ENCODE results near the gene CRTC2. TPM values are rescaled to one million over a fixed set of nuclear protein-coding genes. Genes with fewer than 3 reads are reported as not detected.

CRTC2 gene
- total and polyA plus RNA-seq, 4 donors, result 17.7 to 48.7 (median 42.6) TPM

DNA sequence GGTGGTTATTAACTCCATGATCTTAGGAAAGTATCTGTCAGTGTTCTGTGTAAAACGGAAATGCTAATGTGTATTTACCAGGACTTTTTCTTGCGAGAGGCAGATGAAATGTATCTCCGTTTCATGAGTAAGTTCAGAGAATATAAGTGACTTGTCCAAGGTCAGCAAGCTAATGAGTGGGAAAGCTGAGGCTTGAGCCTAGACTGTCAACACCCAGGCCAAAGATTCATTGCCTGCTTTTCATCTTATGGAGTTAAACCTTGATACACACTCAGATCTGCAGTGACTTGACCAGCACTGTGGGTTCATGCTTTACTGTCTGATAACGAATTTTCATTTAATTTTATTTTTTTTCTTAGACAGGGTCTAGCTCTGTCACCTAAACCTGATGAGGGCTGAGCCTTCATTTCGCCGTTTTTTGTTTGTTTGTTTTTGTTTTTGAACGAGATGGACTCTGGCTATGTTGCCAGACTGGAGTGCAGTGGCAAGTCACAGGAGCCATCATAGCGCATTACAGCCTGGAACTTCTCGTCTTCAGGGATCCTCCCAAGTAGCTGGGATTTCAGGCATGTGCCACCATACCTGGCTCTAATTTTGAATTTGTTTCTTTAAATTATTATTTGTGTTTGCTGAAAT, 20.0 kb upstream of the CRTC2 start:
- H3K27me3 ChIP-seq (ENCODE audit: control insufficient read depth in 3 of 3, insufficient read depth in 3 of 3, low read length in 2 of 3), result no peaks in the 10 kb centered on the region
- DNase-seq (no peak), ATAC-seq (ENCODE audit: insufficient read depth, low FRiP score) (no peak)
- TF ChIP-seq, protein P1, sequence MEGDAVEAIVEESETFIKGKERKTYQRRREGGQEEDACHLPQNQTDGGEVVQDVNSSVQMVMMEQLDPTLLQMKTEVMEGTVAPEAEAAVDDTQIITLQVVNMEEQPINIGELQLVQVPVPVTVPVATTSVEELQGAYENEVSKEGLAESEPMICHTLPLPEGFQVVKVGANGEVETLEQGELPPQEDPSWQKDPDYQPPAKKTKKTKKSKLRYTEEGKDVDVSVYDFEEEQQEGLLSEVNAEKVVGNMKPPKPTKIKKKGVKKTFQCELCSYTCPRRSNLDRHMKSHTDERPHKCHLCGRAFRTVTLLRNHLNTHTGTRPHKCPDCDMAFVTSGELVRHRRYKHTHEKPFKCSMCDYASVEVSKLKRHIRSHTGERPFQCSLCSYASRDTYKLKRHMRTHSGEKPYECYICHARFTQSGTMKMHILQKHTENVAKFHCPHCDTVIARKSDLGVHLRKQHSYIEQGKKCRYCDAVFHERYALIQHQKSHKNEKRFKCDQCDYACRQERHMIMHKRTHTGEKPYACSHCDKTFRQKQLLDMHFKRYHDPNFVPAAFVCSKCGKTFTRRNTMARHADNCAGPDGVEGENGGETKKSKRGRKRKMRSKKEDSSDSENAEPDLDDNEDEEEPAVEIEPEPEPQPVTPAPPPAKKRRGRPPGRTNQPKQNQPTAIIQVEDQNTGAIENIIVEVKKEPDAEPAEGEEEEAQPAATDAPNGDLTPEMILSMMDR (IDR thresholded peaks at IDR 0.05; ENCODE audit: control extremely low read depth, extremely low read depth), result no peak
- peak overlapping the region in 1 of 2 donors; percentile 79 for H3K9ac ChIP-seq (ENCODE audit: insufficient read depth in 1 of 2, low read length in 2 of 2)
- H3K27ac ChIP-seq (ENCODE audit: low read depth in 1 of 2, low read length in 1 of 2), result peak overlapping the region in 1 of 2 donors; percentile 93
- H3K9me3 ChIP-seq (ENCODE audit: control insufficient read depth in 4 of 4, insufficient read depth in 3 of 4, low read length in 3 of 4), result no peaks in the 10 kb centered on the region
- H3K36me3 ChIP-seq (ENCODE audit: control insufficient read depth in 4 of 4, insufficient read depth in 4 of 4, low read length in 4 of 4), result peaks cover 5 to 30% (median 18%) of the 10 kb centered on the region in 4 donors
- H3K4me3 ChIP-seq, result no peak overlapping the region
- H3K4me1 ChIP-seq (ENCODE audit: control insufficient read depth in 5 of 5, insufficient read depth in 5 of 5, low read length in 5 of 5), result peaks cover 0 to 18% (median 7%) of the 10 kb centered on the region in 5 donors
- WGBS, 2 donors, result 70 to 74% methylated on average over 9 of the region's 9 CpGs

GRCh38 chr1:153977250-153978240, 19.1 kb upstream of the CRTC2 start, which contains the start of gene JTB:
Gene JTB (minus strand): TSS chr1:153977674. CDS start chr1:153977252, 422 bp downstream.
- no peaks in the 10 kb centered on the region for H3K9me3 ChIP-seq (ENCODE audit: control insufficient read depth in 4 of 4, insufficient read depth in 3 of 4, low read length in 3 of 4)
- peaks cover 0 to 18% (median 7%) of the 10 kb centered on the region in 5 donors for H3K4me1 ChIP-seq (ENCODE audit: control insufficient read depth in 5 of 5, insufficient read depth in 5 of 5, low read length in 5 of 5)
- H3K27me3 ChIP-seq (ENCODE audit: control insufficient read depth in 3 of 3, insufficient read depth in 3 of 3, low read length in 2 of 3), result no peaks in the 10 kb centered on the region
- H3K4me3 ChIP-seq, result peak within 1 kb of the TSS; percentile 93
- 0% methylated on average over 73 to 75 of the region's 75 CpGs for WGBS, 2 donors
- TF ChIP-seq, protein P1 (IDR thresholded peaks at IDR 0.05; ENCODE audit: control extremely low read depth, extremely low read depth), result no peak
- DNase-seq (peak; percentile 88 to 91 (median 91)), ATAC-seq (ENCODE audit: insufficient read depth, low FRiP score) (peak; percentile 97)
- H3K9ac ChIP-seq (ENCODE audit: insufficient read depth in 1 of 2, low read length in 2 of 2), result peak within 1 kb of the TSS; percentile 66 to 79
- H3K27ac ChIP-seq (ENCODE audit: low read depth in 1 of 2, low read length in 1 of 2), result peak within 1 kb of the TSS; percentile 93
- peaks cover 5 to 28% (median 20%) of the 10 kb centered on the region in 4 donors for H3K36me3 ChIP-seq (ENCODE audit: control insufficient read depth in 4 of 4, insufficient read depth in 4 of 4, low read length in 4 of 4)

DNA sequence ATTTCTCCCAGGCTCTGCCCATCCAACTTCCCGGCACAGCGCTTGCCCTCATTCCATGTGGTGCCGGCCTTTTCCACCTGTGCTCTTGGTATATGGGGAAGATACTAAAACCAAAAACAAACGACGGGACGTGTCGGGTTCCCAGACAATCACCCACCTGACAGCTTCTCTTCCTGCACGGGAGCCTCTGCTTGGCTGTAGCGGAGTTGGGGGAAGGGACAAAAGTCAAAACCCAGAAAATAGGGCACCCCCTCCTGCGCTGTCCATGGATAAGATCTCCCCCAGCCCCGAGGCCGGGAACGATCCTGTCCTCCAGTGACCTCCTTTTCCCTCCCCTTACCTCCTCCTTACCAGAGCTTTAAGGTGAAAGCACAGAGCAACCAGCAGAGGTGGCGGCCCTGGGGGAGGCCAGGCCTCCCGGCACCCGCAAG, 18.4 kb upstream of the CRTC2 start:
- WGBS, 2 donors, result 1% methylated on average over 16 of the region's 16 CpGs
- ATAC-seq (ENCODE audit: insufficient read depth, low FRiP score), result peak; percentile 13
- H3K27ac ChIP-seq (ENCODE audit: low read depth in 1 of 2, low read length in 1 of 2), result peak overlapping the region; percentile 93
- H3K27me3 ChIP-seq (ENCODE audit: control insufficient read depth in 3 of 3, insufficient read depth in 3 of 3, low read length in 2 of 3), result no peaks in the 10 kb centered on the region
- peaks cover 0 to 18% (median 7%) of the 10 kb centered on the region in 5 donors for H3K4me1 ChIP-seq (ENCODE audit: control insufficient read depth in 5 of 5, insufficient read depth in 5 of 5, low read length in 5 of 5)
- no peaks in the 10 kb centered on the region for H3K9me3 ChIP-seq (ENCODE audit: control insufficient read depth in 4 of 4, insufficient read depth in 3 of 4, low read length in 3 of 4)
- H3K36me3 ChIP-seq (ENCODE audit: control insufficient read depth in 4 of 4, insufficient read depth in 4 of 4, low read length in 4 of 4), result peaks cover 5 to 23% (median 14%) of the 10 kb centered on the region in 4 donors
- H3K9ac ChIP-seq (ENCODE audit: insufficient read depth in 1 of 2, low read length in 2 of 2), result peak overlapping the region; percentile 66 to 79
- peak overlapping the region; percentile 93 for H3K4me3 ChIP-seq
- TF ChIP-seq, protein P1 (IDR thresholded peaks at IDR 0.05; ENCODE audit: control extremely low read depth, extremely low read depth), result no peak
- DNase-seq, result no peak

Measured in lung (tissue), 12 donors.